HEK293 (cell line): ENCODE measurements around the gene ANTKMT.

Experiments
- CTCF ChIA-PET: fragments of 350-600 bp; formaldehyde crosslinking; extraction: SDS; loops from one replicate; lab custom pipeline; 2021; ENCODE audit warnings: antibody characterized with exemption; lab: Yijun Ruan, JAX
- POLR2A ChIA-PET: fragments of 300-600 bp; formaldehyde crosslinking; extraction: SDS; loops from one replicate; lab custom pipeline; 2020; ENCODE audit warnings: antibody characterized with exemption, inconsistent platforms; lab: Yijun Ruan, JAX
- H3K27ac ChIP-seq: fragments of 200-500 bp; sonication (Bioruptor generic); 2 replicates; pipeline ENCODE4 v1.5.1; 2014; ENCODE audit warnings: low read depth, low read length, control low read depth, inconsistent platforms; ENCODE audit errors: extremely low read depth
- H3K36me3 ChIP-seq, 2 experiments: fragments of 200-500 bp in 1 of 2; sonication (Bioruptor generic) in 1 of 2; 1 replicate in 1 of 2; 2 replicates in 1 of 2; pipeline ENCODE4 v1.5.1; 2014 to 2017; ENCODE audit warnings: inconsistent platforms in 2 of 2, low read length in 2 of 2; ENCODE audit not compliant: control insufficient read depth in 2 of 2, insufficient read depth in 1 of 2
- H3K4me1 ChIP-seq: fragments of 200-500 bp; sonication (Bioruptor generic); 2 replicates; pipeline ENCODE4 v1.5.1; 2014; ENCODE audit warnings: mild to moderate bottlenecking, low read length, inconsistent platforms; ENCODE audit not compliant: control insufficient read depth, insufficient read depth
- H3K4me3 ChIP-seq: 2 replicates; pipeline ENCODE4 v1.5.1; 2011; ENCODE audit warnings: low read depth, mild to moderate bottlenecking, control low read depth, low read length, moderate library complexity
- H3K9me3 ChIP-seq: fragments of 200-500 bp; sonication (Bioruptor generic); 2 replicates; pipeline ENCODE4 v1.5.1; 2014; ENCODE audit warnings: low read depth, low read length, inconsistent platforms; ENCODE audit not compliant: control insufficient read depth, insufficient read depth
- BCL11B ChIP-seq: fragments of 450-650 bp; formaldehyde crosslinking; IDR thresholded peaks from 2 replicates; pipeline ENCODE4 v1.5.1; 2016; ENCODE audit warnings: low read depth, missing biosample characterization, missing genetic modification characterization
- SCRT1 ChIP-seq: fragments of 450-650 bp; formaldehyde crosslinking; IDR thresholded peaks from 2 replicates; pipeline ENCODE4 v1.5.1; 2016; ENCODE audit warnings: missing biosample characterization, missing genetic modification characterization, borderline replicate concordance
- SP2 ChIP-seq: fragments of 450-650 bp; formaldehyde crosslinking; IDR thresholded peaks from 2 replicates; pipeline ENCODE4 v1.5.1; 2016; ENCODE audit warnings: missing biosample characterization, missing genetic modification characterization
- ZBTB8A ChIP-seq: fragments of 450-650 bp; formaldehyde crosslinking; IDR thresholded peaks from 2 replicates; pipeline ENCODE4 v1.5.1; 2016; ENCODE audit warnings: missing biosample characterization, missing genetic modification characterization
- ZNF10 ChIP-seq: fragments of 450-650 bp; formaldehyde crosslinking; IDR thresholded peaks from 2 replicates; pipeline ENCODE4 v1.5.1; 2017; ENCODE audit warnings: missing biosample characterization, missing genetic modification characterization
- ZNF16 ChIP-seq: fragments of 450-650 bp; formaldehyde crosslinking; IDR thresholded peaks from 2 replicates; pipeline ENCODE4 v1.5.1; 2016; ENCODE audit warnings: low read depth, missing biosample characterization, missing genetic modification characterization
- ZNF23 ChIP-seq: fragments of 450-650 bp; formaldehyde crosslinking; IDR thresholded peaks from 2 replicates; pipeline ENCODE4 v1.5.1; 2016; ENCODE audit warnings: missing biosample characterization, missing genetic modification characterization, borderline replicate concordance
- ZNF324 ChIP-seq: fragments of 450-650 bp; formaldehyde crosslinking; IDR thresholded peaks from 2 replicates; pipeline ENCODE4 v1.5.1; 2016; ENCODE audit warnings: missing biosample characterization, missing genetic modification characterization
- ZNF335 ChIP-seq: fragments of 450-650 bp; formaldehyde crosslinking; conservative IDR thresholded peaks from 2 replicates; pipeline ENCODE4 v1.5.1; 2016; ENCODE audit warnings: missing biosample characterization, missing genetic modification characterization
- ZNF544 ChIP-seq: fragments of 450-650 bp; formaldehyde crosslinking; IDR thresholded peaks from 2 replicates; pipeline ENCODE4 v1.5.0; 2017; ENCODE audit warnings: missing biosample characterization, missing genetic modification characterization
- ZNF596 ChIP-seq: fragments of 450-650 bp; IDR thresholded peaks from 2 replicates; pipeline ENCODE4 v1.5.0; 2018; ENCODE audit warnings: missing biosample characterization, mild to moderate bottlenecking, missing genetic modification characterization, moderate library complexity
- ZNF621 ChIP-seq: fragments of 450-650 bp; formaldehyde crosslinking; IDR thresholded peaks from 2 replicates; pipeline ENCODE4 v1.5.1; 2017; ENCODE audit warnings: missing biosample characterization, missing genetic modification characterization
- ZNF76 ChIP-seq: fragments of 450-650 bp; formaldehyde crosslinking; IDR thresholded peaks from 2 replicates; pipeline ENCODE4; 2016; ENCODE audit warnings: low read depth, missing biosample characterization, missing genetic modification characterization, borderline replicate concordance
- TF ChIP-seq, protein P1 (sequence below): fragments of 450-650 bp; formaldehyde crosslinking; IDR thresholded peaks from 2 replicates; pipeline ENCODE4 v1.5.1; 2016; ENCODE audit warnings: missing biosample characterization, missing genetic modification characterization
- TF ChIP-seq, protein P2 (sequence below): fragments of 450-650 bp; formaldehyde crosslinking; IDR thresholded peaks from 2 replicates; pipeline ENCODE4 v1.5.1; 2016; ENCODE audit warnings: missing biosample characterization, missing genetic modification characterization
- TF ChIP-seq, protein P3 (sequence below): fragments of 450-650 bp; formaldehyde crosslinking; IDR thresholded peaks from 2 replicates; pipeline ENCODE4 v1.5.1; 2016; ENCODE audit warnings: missing biosample characterization, missing genetic modification characterization
- TF ChIP-seq, protein P4 (sequence below): fragments of 450-650 bp; formaldehyde crosslinking; IDR thresholded peaks from 2 replicates; pipeline ENCODE4 v1.5.1; 2016; ENCODE audit warnings: missing biosample characterization, missing genetic modification characterization
- TF ChIP-seq, protein P5 (sequence below): fragments of 450-650 bp; formaldehyde crosslinking; IDR thresholded peaks from 2 replicates; pipeline ENCODE4 v1.5.1; 2017; ENCODE audit warnings: missing biosample characterization, missing genetic modification characterization

The ANTKMT gene

DNA sequence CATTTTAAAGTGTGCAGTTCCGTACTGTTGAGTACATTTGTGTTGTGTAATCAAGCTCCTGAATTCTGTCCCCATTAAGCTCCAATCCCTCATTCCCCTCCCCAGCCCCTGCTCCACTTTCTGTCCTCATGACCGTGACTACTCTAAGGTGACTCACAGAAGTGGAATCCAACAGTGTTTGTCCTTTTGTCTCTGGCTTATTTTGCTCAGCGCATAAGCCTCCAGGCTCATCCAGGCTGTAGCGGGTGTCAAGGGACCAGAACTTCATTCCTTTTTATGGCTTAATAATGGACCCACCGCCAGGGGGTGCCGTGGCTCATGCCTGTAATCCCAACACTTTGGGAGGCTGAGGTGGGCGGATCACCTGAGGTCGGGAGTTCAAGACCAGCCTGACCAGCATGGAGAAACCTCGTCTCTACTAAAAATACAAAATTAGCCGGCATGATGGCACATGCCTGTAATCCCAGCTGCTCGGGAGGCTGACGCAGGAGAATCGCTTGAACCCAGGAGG is 8.2 kb upstream of the ANTKMT start (continued):
- TF ChIP-seq BCL11B (tag by site-specific recombination) (0 out of 2 replicates have a peak, but pooled peaks have one; percentile 78), ZNF324 (peak; percentile 83)
- TF ChIP-seq, protein P1, sequence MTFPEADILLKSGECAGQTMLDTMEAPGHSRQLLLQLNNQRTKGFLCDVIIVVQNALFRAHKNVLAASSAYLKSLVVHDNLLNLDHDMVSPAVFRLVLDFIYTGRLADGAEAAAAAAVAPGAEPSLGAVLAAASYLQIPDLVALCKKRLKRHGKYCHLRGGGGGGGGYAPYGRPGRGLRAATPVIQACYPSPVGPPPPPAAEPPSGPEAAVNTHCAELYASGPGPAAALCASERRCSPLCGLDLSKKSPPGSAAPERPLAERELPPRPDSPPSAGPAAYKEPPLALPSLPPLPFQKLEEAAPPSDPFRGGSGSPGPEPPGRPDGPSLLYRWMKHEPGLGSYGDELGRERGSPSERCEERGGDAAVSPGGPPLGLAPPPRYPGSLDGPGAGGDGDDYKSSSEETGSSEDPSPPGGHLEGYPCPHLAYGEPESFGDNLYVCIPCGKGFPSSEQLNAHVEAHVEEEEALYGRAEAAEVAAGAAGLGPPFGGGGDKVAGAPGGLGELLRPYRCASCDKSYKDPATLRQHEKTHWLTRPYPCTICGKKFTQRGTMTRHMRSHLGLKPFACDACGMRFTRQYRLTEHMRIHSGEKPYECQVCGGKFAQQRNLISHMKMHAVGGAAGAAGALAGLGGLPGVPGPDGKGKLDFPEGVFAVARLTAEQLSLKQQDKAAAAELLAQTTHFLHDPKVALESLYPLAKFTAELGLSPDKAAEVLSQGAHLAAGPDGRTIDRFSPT, result peak; percentile 74; the same call in 1 of the 2 replicates
- TF ChIP-seq, protein P2, sequence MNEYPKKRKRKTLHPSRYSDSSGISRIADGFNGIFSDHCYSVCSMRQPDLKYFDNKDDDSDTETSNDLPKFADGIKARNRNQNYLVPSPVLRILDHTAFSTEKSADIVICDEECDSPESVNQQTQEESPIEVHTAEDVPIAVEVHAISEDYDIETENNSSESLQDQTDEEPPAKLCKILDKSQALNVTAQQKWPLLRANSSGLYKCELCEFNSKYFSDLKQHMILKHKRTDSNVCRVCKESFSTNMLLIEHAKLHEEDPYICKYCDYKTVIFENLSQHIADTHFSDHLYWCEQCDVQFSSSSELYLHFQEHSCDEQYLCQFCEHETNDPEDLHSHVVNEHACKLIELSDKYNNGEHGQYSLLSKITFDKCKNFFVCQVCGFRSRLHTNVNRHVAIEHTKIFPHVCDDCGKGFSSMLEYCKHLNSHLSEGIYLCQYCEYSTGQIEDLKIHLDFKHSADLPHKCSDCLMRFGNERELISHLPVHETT (tag by site-specific recombination), result peak; percentile 74; the same call in 1 of the 2 replicates

DNA sequence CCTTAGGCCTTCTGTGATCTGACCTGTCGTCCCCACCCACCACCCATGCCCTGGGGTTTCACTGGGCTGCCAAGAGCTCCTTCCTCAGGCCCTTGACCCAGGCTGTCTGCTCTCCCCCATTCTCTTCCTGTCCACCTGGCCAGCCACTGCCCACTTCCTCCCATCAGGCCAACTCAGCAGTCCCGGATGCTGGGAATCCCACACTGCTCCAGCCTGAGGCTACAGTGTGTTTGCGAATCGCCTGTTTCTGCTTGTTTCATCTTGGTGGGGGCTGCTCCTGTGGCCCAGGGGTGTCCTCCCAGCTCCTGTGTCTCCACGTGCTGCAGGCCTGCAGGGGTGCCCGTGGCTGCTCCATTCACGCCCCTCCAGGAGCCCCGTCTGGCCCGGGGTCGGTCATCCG is 6.9 kb upstream of the ANTKMT start:
- CTCF ChIA-PET, result interaction anchor here (0.6 to 5.7 kb wide), 5 partner anchors 10 to 114 kb away, joined by 3 to 119 read pairs (median 6); partner anchors contain the start of genes CCDC78, CHTF18 and RPUSD1
- Histone ChIP-seq H3K4me1 (peaks cover 11% of the 10 kb centered on the region), H3K9me3 (no peaks in the 10 kb centered on the region), H3K36me3 (peaks cover 0 to 7% of the 10 kb centered on the region in 2 experiments; a peak in 1 of 3 replicates), H3K27ac (no peak overlapping the region), H3K4me3 (no peak overlapping the region)
- TF ChIP-seq, protein P3, sequence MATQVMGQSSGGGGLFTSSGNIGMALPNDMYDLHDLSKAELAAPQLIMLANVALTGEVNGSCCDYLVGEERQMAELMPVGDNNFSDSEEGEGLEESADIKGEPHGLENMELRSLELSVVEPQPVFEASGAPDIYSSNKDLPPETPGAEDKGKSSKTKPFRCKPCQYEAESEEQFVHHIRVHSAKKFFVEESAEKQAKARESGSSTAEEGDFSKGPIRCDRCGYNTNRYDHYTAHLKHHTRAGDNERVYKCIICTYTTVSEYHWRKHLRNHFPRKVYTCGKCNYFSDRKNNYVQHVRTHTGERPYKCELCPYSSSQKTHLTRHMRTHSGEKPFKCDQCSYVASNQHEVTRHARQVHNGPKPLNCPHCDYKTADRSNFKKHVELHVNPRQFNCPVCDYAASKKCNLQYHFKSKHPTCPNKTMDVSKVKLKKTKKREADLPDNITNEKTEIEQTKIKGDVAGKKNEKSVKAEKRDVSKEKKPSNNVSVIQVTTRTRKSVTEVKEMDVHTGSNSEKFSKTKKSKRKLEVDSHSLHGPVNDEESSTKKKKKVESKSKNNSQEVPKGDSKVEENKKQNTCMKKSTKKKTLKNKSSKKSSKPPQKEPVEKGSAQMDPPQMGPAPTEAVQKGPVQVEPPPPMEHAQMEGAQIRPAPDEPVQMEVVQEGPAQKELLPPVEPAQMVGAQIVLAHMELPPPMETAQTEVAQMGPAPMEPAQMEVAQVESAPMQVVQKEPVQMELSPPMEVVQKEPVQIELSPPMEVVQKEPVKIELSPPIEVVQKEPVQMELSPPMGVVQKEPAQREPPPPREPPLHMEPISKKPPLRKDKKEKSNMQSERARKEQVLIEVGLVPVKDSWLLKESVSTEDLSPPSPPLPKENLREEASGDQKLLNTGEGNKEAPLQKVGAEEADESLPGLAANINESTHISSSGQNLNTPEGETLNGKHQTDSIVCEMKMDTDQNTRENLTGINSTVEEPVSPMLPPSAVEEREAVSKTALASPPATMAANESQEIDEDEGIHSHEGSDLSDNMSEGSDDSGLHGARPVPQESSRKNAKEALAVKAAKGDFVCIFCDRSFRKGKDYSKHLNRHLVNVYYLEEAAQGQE (tag by site-specific recombination), result no peak
- 0 out of 2 replicates have a peak, but pooled peaks have one; percentile 13 for TF ChIP-seq ZNF335 (tag by site-specific recombination)
- POLR2A ChIA-PET, result no interaction called here

DNA sequence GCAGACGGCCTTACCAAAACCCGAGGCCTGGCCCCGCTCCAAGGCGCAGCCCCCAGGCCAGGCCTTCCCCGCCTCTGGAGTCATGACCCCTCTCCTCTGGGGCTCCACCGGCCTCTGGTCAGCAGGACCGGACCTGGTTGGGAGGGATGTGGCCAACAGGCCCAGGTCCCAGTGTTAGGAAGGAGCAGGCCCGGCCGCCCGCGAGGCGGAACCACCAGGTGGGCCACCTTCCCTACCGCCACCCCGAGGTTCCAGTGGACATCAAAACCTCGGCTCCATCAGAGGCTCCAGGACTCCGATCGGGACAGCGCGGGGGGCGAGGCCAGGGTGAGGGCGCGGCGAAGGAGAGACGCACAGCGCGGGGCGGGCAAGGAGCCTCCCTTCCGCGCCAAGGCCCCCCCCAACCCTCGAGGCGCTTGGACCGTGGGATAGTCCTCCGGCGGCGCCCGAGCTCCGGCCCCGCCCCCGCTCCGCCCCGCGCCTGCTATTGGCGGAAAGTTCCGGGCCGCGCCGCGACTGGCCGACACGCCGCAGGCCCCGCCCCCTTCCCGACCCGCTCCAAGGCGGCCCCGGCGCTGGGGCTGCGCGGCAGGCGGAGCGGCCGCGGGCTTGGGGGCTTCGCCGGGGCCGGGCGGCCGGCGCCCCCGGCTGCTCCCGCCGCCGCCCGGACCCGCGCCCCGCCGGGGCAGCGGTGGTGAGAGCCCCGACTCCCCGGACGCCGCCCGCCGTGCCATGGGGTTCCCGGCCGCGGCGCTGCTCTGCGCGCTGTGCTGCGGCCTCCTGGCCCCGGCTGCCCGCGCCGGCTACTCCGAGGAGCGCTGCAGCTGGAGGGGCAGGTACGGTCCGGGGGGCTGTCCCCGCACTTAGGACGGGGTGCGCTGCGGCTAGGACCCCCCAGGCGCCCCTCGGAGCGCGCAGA is 6.1 kb upstream of the ANTKMT start, which contains the start of gene METRN:
TSS of gene METRN (plus strand) at position 561 of the 919 bp plus-strand sequence. CDS start at position 733, 172 bp downstream.
- Histone ChIP-seq H3K4me1 (peaks cover 9% of the 10 kb centered on the region), H3K4me3 (peak within 1 kb of the TSS; percentile 44), H3K9me3 (no peaks in the 10 kb centered on the region), H3K36me3 (peaks cover 0 to 7% of the 10 kb centered on the region in 2 experiments; a peak in 1 of 3 replicates), H3K27ac (peak within 1 kb of the TSS; percentile 66; the same call in 1 of the 2 replicates)
- ChIA-PET POLR2A (interaction anchor here (0.5 to 1.3 kb wide), 7 partner anchors 10 to 89 kb away, joined by 3 to 8 read pairs (median 4); partner anchors contain the start of gene HAGHL), CTCF (interaction anchor here (0.6 to 5.7 kb wide), 3 partner anchors 9 to 70 kb away, joined by 3 to 119 read pairs (median 38); partner anchors contain the start of genes CCDC78, CHTF18 and RPUSD1)
- TF ChIP-seq ZNF544 (no peak), ZNF621 (no peak), ZNF335 (tag by site-specific recombination) (0 out of 2 replicates have a peak, but pooled peaks have one; percentile 27), SCRT1 (tag by site-specific recombination) (no peak), SP2 (tag by site-specific recombination) (peak; percentile 64), ZBTB8A (tag by site-specific recombination) (peak; percentile 28), ZNF10 (tag by site-specific recombination) (no peak), ZNF596 (no peak), ZNF23 (tag by site-specific recombination) (no peak), ZNF16 (tag by site-specific recombination) (no peak), ZNF76 (tag by site-specific recombination) (peak; percentile 29; the same call in 1 of the 2 replicates)
- TF ChIP-seq, protein P4, sequence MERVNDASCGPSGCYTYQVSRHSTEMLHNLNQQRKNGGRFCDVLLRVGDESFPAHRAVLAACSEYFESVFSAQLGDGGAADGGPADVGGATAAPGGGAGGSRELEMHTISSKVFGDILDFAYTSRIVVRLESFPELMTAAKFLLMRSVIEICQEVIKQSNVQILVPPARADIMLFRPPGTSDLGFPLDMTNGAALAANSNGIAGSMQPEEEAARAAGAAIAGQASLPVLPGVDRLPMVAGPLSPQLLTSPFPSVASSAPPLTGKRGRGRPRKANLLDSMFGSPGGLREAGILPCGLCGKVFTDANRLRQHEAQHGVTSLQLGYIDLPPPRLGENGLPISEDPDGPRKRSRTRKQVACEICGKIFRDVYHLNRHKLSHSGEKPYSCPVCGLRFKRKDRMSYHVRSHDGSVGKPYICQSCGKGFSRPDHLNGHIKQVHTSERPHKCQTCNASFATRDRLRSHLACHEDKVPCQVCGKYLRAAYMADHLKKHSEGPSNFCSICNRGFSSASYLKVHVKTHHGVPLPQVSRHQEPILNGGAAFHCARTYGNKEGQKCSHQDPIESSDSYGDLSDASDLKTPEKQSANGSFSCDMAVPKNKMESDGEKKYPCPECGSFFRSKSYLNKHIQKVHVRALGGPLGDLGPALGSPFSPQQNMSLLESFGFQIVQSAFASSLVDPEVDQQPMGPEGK, result peak; percentile 57
- TF ChIP-seq, protein P5, sequence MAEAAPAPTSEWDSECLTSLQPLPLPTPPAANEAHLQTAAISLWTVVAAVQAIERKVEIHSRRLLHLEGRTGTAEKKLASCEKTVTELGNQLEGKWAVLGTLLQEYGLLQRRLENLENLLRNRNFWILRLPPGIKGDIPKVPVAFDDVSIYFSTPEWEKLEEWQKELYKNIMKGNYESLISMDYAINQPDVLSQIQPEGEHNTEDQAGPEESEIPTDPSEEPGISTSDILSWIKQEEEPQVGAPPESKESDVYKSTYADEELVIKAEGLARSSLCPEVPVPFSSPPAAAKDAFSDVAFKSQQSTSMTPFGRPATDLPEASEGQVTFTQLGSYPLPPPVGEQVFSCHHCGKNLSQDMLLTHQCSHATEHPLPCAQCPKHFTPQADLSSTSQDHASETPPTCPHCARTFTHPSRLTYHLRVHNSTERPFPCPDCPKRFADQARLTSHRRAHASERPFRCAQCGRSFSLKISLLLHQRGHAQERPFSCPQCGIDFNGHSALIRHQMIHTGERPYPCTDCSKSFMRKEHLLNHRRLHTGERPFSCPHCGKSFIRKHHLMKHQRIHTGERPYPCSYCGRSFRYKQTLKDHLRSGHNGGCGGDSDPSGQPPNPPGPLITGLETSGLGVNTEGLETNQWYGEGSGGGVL (tag by site-specific recombination), result peak; percentile 33
